Measurements from ENCODE around the gene BIN2.

The BIN2 gene

GRCh38 chr12:51253276-51253675, 70.7 kb downstream of the BIN2 start:
- no peak for DNase-seq

GRCh38 chr12:51247523-51248206, 76.3 kb downstream of the BIN2 start:
- DNase-seq, result no peak

- DNase-seq, result peak; percentile 68
These were observed 77.6 kb downstream of the BIN2 start for GRCh38 chr12:51246254-51246853.

- no peak for DNase-seq
These were observed 78.3 kb downstream of the BIN2 start for GRCh38 chr12:51245476-51246253.

- DNase-seq, result no peak
These were observed 79.7 kb downstream of the BIN2 start for GRCh38 chr12:51244269-51244668.

GRCh38 chr12:51242876-51243275, 81.1 kb downstream of the BIN2 start:
- DNase-seq, result no peak

- no peak for DNase-seq
These were observed 81.9 kb downstream of the BIN2 start for GRCh38 chr12:51242120-51242519.

- DNase-seq, result no peak
These were observed 83.0 kb downstream of the BIN2 start for GRCh38 chr12:51240971-51241370.

- DNase-seq, result peak; percentile 96
These were observed 85.3 kb downstream of the BIN2 start, which contains the start of gene DAZAP2 for GRCh38 chr12:51238510-51239334. Gene DAZAP2 (plus strand): TSS chr12:51238826. CDS start chr12:51238908, 82 bp downstream.

GRCh38 chr12:51238037-51238509, 85.9 kb downstream of the BIN2 start:
- DNase-seq, result no peak

- no peak for DNase-seq
These were observed 89.4 kb downstream of the BIN2 start for GRCh38 chr12:51234530-51234929.

- DNase-seq, result no peak
These were observed 91.3 kb downstream of the BIN2 start for GRCh38 chr12:51232642-51233041.
